ENCODE results near the gene PYGO2. TPM values are rescaled to one million over a fixed set of nuclear protein-coding genes. Genes with fewer than 3 reads are reported as not detected.

PYGO2 gene
- total RNA-seq, 1 experiment from 2014 or later, result 37.4 TPM

- no peak overlapping the region for H3K4me3 Mint-ChIP-seq
- ATAC-seq (peak; percentile 11), DNase-seq (ENCODE audit: low spot score) (peak; percentile 97)
- H3K36me3 Mint-ChIP-seq, result peaks cover 20% of the 10 kb centered on the region
- H3K27ac Mint-ChIP-seq, result no peak overlapping the region
- no peaks in the 10 kb centered on the region for H3K9me3 Mint-ChIP-seq
- peaks cover 23% of the 10 kb centered on the region for H3K4me1 Mint-ChIP-seq
- no peaks in the 10 kb centered on the region for H3K27me3 Mint-ChIP-seq (ENCODE audit: low read depth)
- POLR2A ChIA-PET, result interaction anchor here (1.8 to 7.3 kb wide), 3 partner anchors 18 to 24 kb away, joined by 6 to 176 read pairs (median 66); partner anchors contain the start of genes LENEP, PBXIP1 and ZBTB7B
- TF ChIP-seq E2F4 (CRISPR knock-in tag; IDR thresholded peaks at IDR 0.05; ENCODE audit: borderline replicate concordance, low read depth) (no peak), IRF2 (CRISPR knock-in tag; IDR thresholded peaks at IDR 0.05; ENCODE audit: borderline replicate concordance, low read depth) (no peak), CDX4 (CRISPR knock-in tag; IDR thresholded peaks at IDR 0.05; ENCODE audit: borderline replicate concordance) (no peak), ZNF423 (CRISPR knock-in tag; IDR thresholded peaks at IDR 0.05) (no peak), MAX (CRISPR knock-in tag; IDR thresholded peaks at IDR 0.05) (peak; percentile 77; the same call in 1 of the 2 replicates), ZBTB43 (CRISPR knock-in tag; IDR thresholded peaks at IDR 0.05) (no peak), PRDM15 (CRISPR knock-in tag; IDR thresholded peaks at IDR 0.05) (no peak), TEAD1 (CRISPR knock-in tag; IDR thresholded peaks at IDR 0.05) (peak; percentile 70; the same call in 1 of the 2 replicates), MXD4 (CRISPR knock-in tag; IDR thresholded peaks at IDR 0.05; ENCODE audit: borderline replicate concordance) (no peak), ZNF416 (CRISPR knock-in tag; IDR thresholded peaks at IDR 0.05) (no peak), ETV6 (CRISPR knock-in tag; IDR thresholded peaks at IDR 0.05) (no peak; the same call in 1 of the 2 replicates), TP53 (CRISPR knock-in tag; IDR thresholded peaks at IDR 0.05) (no peak), GTF2I (CRISPR knock-in tag; conservative IDR thresholded peaks at IDR 0.05) (no peak), ZNF512 (CRISPR knock-in tag; IDR thresholded peaks at IDR 0.05; ENCODE audit: borderline replicate concordance) (no peak), ZBTB21 (CRISPR knock-in tag; IDR thresholded peaks at IDR 0.05; ENCODE audit: borderline replicate concordance) (no peak), GABPB1 (CRISPR knock-in tag; IDR thresholded peaks at IDR 0.05) (peak; percentile 7; the same call in 1 of the 2 replicates), ATF6 (CRISPR knock-in tag; IDR thresholded peaks at IDR 0.05) (no peak), ZNF232 (CRISPR knock-in tag; IDR thresholded peaks at IDR 0.05) (0 out of 2 replicates have a peak, but pooled peaks have one; percentile 31), SMAD3 (CRISPR knock-in tag; IDR thresholded peaks at IDR 0.05; ENCODE audit: borderline replicate concordance) (0 out of 2 replicates have a peak, but pooled peaks have one; percentile 9), KAT7 (CRISPR knock-in tag; IDR thresholded peaks at IDR 0.05; ENCODE audit: borderline replicate concordance) (no peak), MYBL2 (CRISPR knock-in tag; IDR thresholded peaks at IDR 0.05) (0 out of 2 replicates have a peak, but pooled peaks have one; percentile 35), FOXK1 (CRISPR knock-in tag; IDR thresholded peaks at IDR 0.05) (peak; percentile 53; the same call in 1 of the 2 replicates), ATF2 (CRISPR knock-in tag; IDR thresholded peaks at IDR 0.05; ENCODE audit: borderline replicate concordance, low read depth) (no peak), FOXJ3 (CRISPR knock-in tag; IDR thresholded peaks at IDR 0.05; ENCODE audit: borderline replicate concordance) (no peak)
- CTCF ChIA-PET, result interaction anchor here (1.6 to 4.9 kb wide), 6 partner anchors 8 to 193 kb away, joined by 4 to 28 read pairs (median 17); partner anchors contain the start of genes EFNA4 and FLAD1
These were observed 13.3 kb upstream of the PYGO2 start for GRCh38 chr1:154974808-154975408.

All from WTC11 (cell line).